Smooth muscle cell of the umbilical artery (primary cell): ENCODE data around the gene TUBA4B. TPM values are rescaled to one million over a fixed set of nuclear protein-coding genes. Genes with fewer than 3 reads are reported as not detected.

Source experiments
- total RNA-seq: library from RNA; depleted of rRNA; stranded (reverse); fragments of >200 nt; gene quantifications from 2 replicates; pipeline ENCODE4 v1.2.3, GENCODE V29; 2014

Gene TUBA4B
- not detected in 2 replicates for total RNA-seq

DNA sequence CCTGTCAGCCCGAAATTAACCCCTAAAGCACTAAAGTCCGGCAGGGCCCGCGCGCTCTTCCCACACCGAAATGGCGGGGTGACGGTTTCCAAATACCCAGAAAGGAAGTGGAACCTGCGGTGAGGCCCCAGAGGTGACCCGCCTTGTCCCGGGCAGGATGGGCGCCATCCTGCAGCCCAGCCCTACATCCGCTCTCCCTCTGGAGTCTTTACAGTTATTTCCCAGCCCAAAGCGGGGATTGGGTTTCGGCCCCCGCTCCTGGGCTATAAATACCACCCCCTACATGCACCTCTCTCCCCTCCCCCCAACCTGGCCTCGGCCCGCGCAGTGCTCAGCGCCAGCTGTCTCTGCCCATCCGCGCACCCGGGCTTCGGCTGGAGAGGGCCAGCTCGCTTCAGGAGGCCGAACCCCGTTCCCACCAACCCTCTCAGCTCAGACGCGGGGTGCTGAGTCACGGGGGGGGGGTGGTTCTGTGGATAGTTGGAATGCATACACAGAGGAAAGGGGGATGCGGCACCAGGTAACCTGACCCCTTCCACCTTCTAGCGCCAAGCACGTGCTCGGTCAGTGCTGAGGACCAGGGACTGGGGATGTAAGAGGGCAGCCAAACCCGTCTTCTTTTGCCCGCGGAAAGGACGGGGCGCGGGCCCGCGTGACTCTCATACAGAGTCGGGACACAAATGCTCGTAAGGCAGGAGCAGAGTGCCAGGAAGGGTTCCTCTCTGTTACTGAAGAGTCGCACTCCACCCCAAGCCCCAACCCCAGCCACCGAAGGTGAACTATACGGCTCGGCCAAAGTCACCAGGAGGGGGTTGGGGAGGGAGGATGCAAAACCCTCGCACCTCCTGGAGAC is at the start of gene TUBA4B:
TUBA4B (plus strand) TSS at position 344 of the 853 bp plus-strand sequence; CDS start at position 509, 165 bp downstream.

DNA sequence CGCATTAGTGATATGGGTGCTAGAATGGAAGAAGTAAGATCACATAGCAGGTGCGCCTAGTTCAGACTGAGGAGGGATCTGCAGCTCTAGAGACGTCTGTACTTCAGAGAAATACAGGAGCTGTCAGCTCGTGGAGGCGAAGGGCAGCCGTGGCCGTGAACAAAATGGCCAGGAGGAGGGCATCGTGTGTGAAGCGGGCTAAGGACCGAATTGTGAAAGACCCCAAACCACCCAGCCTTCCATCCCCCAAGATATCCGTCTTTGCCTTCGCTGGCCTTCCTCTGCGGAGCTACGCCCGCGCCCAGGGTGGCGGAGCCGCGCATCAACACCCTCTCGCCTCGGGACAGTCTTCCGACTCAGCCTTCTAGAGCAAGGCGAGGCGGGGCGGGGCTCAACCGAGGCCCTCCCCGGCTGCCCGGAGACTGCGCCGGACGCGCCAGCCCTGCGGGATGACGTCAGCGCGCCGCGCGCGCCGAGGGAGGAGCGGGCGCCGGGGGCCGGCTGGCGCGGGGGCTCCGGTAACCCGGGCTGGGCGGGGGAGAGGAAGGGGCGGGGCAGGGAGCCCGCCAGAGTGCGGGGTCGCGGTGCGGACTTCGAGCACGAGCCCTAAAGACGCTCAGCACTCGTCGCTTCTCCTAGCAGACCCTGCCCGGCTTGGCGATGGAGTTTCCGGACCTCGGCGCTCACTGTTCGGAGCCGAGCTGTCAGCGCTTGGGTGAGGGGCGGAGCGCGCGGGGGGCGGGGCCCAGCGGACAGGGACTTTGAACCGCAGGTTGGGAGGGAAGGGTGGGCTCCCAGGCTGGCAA is 46.5 kb upstream of the TUBA4B start, which contains the start of gene ZFAND2B:
ZFAND2B (plus strand) TSS at position 455 of the 806 bp plus-strand sequence; CDS start at position 661, 206 bp downstream.

DNA sequence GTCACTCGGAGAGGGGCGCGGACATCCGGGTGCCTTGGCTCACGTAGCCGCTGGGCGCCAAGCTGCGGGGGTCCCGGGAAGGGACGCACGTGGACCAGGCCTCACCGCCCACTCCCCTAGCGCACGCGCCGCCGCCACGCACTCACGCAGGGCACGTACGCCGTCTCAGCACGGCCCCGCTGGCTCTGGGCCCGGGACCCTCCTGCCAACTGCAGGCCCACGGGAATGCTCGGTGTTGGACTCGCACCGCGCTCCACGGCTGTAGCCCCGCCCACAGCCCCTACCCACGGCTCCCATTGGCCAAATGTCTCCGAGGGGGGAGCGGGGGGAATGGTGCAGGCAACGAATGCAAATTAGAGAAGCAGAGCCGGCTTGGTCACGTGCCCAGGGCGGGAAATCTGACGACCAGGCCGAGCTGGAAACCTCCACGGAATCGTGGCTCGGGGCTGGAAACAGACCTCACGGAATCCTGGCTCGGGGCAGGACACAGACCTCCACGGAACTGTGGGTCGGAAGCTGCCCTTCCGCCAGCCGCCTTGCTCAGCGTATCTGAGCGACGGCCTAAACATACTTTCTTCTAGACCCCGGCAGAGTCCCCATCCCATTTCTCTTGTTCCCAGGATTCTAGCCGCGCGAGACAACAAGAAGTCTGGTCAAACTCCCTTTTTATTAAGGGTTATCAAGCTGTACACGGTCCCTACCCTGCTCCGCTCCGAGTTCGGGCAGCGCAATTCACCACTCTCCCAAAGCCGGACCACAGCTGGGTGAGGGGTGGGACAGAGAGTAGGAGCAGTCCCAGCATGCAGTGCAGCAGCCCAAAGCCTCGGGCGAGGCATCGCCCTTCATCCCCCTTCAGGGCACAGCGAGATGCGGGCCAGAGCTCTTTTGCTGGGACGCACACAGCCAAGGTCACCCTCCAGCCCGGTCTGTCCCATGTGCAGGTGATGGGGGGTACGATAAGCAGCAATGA is 34.0 kb upstream of the TUBA4B start, which contains the start of gene ABCB6:
ABCB6 (minus strand) TSS at position 227 of the 970 bp plus-strand sequence. CDS start 285 bp downstream, outside the sequence.

DNA sequence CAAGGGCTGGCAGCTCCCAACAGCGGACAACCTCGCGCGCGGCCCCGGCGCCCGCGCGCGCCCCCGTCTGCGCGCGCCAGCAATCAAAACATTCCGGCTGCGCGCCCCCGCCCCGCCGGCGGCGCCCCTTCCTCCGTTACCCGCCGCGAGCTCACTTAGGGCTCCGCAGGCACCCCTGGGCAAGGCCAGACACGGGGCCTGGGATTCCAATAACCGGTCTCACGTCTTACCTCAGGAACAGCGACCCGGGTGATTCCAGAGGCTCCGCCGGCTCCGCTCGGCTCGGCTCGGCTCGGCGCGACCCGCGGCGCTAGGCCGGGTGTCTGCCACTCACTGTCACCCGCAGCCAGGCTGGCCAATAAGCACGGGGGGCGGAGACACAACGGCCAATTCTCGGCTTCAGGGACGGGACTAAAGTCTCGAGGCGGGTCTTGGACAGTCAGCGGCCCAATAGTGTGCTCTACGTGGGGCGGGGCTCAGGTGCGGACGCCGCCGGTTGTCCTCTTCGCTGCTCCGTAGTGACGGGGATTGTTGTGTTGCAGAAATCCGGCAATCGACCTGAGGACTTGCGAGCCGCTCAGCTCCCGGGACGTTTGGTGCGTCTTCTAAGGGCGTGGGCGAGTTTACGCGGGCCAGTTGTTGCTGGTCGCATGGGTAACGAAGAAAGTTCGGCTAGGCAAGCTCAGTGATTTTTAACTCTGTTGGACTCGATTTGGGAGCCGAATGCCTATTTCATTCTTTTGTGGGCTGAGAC is 23.6 kb upstream of the TUBA4B start, which contains the start of the genes ANKZF1 and ATG9A:
ANKZF1 (plus strand) TSS at position 502 of the 754 bp plus-strand sequence. CDS start 452 bp downstream, outside the sequence.
ATG9A (minus strand) TSS at position 332 of the 754 bp plus-strand sequence. CDS start 1,612 bp downstream, outside the sequence.

DNA sequence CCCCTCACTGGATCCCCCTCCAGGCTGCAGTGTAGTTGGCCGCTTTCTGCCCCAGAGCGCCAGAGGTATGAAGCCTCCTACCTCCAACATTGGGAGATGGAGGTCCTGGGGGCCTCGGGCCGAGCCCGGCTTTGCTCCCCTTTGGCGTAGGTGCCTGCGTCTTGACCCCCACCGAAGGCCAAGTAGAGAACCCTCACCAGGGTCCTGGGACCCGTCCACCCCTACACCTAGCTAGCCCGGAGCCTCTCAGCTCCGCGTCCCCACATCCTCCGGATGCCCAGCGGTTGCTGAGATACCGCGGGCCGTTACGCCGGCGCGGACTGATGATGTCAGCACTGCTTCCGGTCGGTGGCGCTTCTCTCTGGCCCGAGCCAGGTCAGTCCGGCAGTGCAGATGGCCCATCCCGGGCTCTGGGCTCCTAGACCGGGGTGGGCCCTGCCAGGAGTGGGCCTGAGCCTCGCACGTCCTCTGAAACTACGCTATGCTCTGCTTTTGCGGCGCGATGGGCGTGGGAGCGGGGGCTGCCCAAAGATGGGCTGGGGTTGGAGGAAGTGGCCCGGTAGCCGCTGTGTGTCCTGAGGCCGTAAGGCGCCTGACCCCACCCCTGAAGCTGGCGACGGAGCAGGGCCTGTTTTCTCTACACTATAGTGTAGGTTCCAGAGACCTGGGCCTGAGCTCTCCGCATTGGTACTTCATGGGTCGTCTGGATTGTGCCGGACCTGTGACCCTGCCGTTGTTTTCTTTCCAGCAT is 7.7 kb upstream of the TUBA4B start, which contains the start of the genes GLB1L and STK16:
GLB1L (minus strand) TSS at position 297 of the 751 bp plus-strand sequence. CDS start 1,871 bp downstream, outside the sequence.
STK16 (plus strand) TSS at position 332 of the 751 bp plus-strand sequence. CDS start 521 bp downstream, outside the sequence.

DNA sequence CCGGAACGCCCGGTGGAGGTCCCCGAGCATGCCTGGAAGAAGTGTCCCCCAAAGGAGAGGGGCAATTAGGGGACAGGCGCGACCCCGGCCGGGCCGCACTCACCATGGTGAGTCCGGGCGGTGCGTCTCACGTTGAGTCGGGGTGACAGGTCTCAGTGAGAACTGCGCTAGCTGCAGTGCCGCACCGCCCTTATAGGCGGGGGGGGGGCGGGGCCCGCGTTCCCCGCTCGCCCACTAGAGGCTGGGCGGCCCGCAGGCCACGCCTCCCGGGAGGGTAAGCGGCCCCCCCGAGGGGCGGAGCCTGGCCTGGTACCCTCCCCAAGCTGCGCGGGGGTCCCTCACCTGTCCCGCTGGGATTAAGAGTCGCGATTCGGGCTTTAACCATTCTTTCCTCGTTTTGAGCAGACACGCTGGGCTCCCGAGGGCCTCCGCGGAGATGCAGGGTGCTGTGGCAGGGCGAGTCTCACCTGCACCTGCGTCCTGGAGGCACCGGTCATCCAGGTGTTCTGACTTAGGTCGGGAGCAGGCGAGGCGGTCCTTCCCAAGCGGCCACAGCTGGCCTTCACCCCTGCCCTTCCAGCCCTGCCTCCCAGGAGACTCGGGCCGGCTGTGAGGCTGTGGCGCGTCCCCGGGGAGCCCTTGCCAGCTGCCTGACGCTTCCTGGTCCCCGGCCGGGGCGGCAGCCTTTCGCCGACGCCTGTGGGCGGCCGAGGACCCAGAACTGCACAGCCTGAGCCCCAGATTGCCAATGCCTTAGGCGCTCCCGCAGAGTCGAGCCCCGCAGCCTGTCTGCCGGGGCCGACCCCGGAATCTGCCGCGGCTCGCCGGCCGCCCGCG is 928 bp downstream of the TUBA4B start, which contains the start of gene TUBA4A:
TUBA4A (minus strand) TSS at position 166 of the 837 bp plus-strand sequence; CDS start at position 106, 60 bp downstream.

DNA sequence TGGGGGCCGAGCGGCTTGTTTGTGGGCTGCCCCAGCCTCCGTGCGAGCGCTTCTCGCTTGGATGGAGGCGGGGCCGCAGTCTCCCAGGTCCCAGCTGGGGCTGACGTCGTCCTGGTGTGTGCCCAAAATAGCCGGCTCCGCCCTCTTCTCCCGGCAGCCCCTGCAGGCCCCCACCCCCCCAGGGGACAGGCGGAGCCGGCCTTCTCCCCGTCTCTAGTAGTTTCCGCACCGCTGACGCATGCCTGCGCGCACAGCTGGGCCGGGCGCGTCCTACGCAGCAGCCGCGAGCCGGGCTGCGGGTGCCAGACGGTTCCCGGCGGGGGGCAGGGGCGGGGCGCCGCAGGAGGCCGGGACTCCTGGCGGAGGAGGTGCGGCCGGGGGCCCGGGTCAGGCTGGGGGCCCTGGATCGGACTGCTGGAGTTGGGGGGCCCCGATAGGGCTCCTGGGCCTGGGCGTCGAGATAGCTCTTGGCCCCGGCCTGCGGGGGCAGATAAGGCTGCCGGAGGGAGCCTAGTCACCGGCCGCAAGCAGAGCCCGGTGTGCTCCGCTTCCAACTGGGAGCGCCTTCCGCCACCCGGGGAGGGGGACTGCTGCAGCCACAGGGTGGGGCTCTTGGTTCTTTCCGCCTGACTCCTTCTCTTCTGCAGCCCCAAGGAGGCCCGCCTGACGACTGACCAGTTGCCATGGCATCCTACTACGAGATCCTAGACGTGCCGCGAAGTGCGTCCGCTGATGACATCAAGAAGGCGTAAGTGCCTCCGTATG is 26.3 kb downstream of the TUBA4B start, which contains the start of gene DNAJB2:
DNAJB2 (plus strand) TSS at position 216 of the 765 bp plus-strand sequence; CDS start at position 684, 468 bp downstream.

DNA sequence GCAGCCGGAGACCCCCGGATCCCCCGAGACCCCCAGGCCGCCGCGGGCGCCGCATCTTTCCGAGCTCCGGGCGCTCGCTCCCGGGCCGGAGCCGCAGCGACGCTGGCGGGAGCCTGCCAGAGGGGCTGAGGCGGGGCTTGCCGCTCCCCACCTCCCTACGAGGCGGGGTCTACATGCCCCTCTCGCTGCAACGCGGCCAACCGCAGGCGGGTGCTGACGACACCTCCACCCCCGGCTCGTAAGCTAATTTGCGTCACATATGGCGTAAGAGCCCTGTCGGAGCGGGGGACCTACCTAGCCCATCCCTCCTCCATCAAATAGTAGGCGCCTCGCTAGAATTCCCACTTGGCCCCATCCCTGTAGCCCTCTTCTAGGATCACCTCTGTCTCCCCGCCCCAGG is 56.2 kb downstream of the TUBA4B start, which contains the start of gene PTPRN:
PTPRN (minus strand) TSS at position 124 of the 400 bp plus-strand sequence; CDS start at position 55, 69 bp downstream.

Other genes with a start within 250 kb of the TUBA4B start
- gene CFAP65, start 211.7 kb upstream of the TUBA4B start, total RNA-seq = not detected in 2 replicates
- gene IHH, start 192.3 kb upstream of the TUBA4B start, total RNA-seq = not detected in 2 replicates
- gene NHEJ1, start 92.4 kb upstream of the TUBA4B start, total RNA-seq = 11.3 and 15.8 TPM in 2 replicates
- gene SLC23A3, start 83.2 kb upstream of the TUBA4B start, total RNA-seq = 0.89 and 2.8 TPM in 2 replicates
- 20.5 and 22.7 TPM in 2 replicates for gene CNPPD1, start 76.3 kb upstream of the TUBA4B start, total RNA-seq
- gene RETREG2, start 75.0 kb upstream of the TUBA4B start, total RNA-seq = 55.4 and 60.6 TPM in 2 replicates
- 11.0 and 16.0 TPM in 2 replicates for gene ZFAND2B, start 46.5 kb upstream of the TUBA4B start, total RNA-seq
- 28.1 and 52.0 TPM in 2 replicates for gene ABCB6, start 34.3 kb upstream of the TUBA4B start, total RNA-seq
- 31.8 and 40.6 TPM in 2 replicates for gene ATG9A, start 23.6 kb upstream of the TUBA4B start, total RNA-seq
- gene ANKZF1, start 23.4 kb upstream of the TUBA4B start, total RNA-seq = 35.3 and 38.6 TPM in 2 replicates
- 10.0 and 13.7 TPM in 2 replicates for gene GLB1L, start 7.8 kb upstream of the TUBA4B start, total RNA-seq
- gene STK16, start 7.8 kb upstream of the TUBA4B start, total RNA-seq = 37.2 and 42.2 TPM in 2 replicates
- gene TUBA4A, start 675 bp downstream of the TUBA4B start, total RNA-seq = 6.5 and 6.6 TPM in 2 replicates
- gene DNAJB2, start 26.1 kb downstream of the TUBA4B start, total RNA-seq = 37.7 and 59.8 TPM in 2 replicates
- 66.2 and 67.6 TPM in 2 replicates for gene PTPRN, start 56.2 kb downstream of the TUBA4B start, total RNA-seq
- gene RESP18, start 79.5 kb downstream of the TUBA4B start, total RNA-seq = not detected in 2 replicates
- 52.6 and 57.3 TPM in 2 replicates for gene DNPEP, start 134.7 kb downstream of the TUBA4B start, total RNA-seq
- 5.3 and 6.1 TPM in 2 replicates for gene DES, start 165.1 kb downstream of the TUBA4B start, total RNA-seq
- 36.2 and 61.6 TPM in 2 replicates for gene SPEG, start 181.6 kb downstream of the TUBA4B start, total RNA-seq
- gene GMPPA, start 245.6 kb downstream of the TUBA4B start, total RNA-seq = 52.9 and 67.4 TPM in 2 replicates